Stimulated activated CD4-positive, alpha-beta T cell treated with anti-CD3 and anti-CD28 coated beads, Interleukin-4, amount 100 ng/mL, for 48 hours (primary cell): Measurements from ENCODE around the gene SRSF7.

Source experiments
- DNase-seq, 2 donors: peaks; one replicate each; pipeline ENCODE4 v3.0.0-alpha.2; 2020; ENCODE audit warnings: low read depth in 2 of 2

The SRSF7 gene

GRCh38 chr2:38701542-38701941, 49.6 kb downstream of the SRSF7 start:
- DNase-seq: no peak

DNA sequence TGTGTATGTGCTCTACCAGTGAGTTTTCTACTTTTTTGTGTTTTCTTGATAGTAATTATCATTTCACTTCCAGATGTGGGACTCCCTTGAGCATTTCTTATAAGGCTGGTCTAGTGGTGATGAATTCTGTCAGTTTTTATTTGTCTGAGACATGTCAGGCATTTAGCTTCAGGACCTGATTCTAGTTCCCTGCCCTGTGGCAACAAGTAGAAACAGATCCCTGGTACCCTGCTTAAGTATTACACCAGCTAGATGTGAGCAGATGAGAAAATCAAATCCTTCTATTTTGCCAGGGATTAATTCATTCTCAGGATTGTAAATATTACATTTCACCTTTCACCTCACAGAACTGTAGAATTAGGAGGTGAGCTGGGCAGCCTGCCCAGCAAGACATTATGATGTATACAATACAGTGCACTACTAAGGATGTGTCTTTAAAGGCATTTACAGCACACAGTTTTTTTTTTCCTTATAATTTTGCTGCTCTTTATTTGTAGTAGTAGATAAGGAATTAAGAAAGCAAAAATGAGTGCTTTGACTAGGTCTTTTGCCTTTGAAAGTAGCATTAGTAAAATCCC, 50.2 kb downstream of the SRSF7 start:
- DNase-seq: no peak

DNA sequence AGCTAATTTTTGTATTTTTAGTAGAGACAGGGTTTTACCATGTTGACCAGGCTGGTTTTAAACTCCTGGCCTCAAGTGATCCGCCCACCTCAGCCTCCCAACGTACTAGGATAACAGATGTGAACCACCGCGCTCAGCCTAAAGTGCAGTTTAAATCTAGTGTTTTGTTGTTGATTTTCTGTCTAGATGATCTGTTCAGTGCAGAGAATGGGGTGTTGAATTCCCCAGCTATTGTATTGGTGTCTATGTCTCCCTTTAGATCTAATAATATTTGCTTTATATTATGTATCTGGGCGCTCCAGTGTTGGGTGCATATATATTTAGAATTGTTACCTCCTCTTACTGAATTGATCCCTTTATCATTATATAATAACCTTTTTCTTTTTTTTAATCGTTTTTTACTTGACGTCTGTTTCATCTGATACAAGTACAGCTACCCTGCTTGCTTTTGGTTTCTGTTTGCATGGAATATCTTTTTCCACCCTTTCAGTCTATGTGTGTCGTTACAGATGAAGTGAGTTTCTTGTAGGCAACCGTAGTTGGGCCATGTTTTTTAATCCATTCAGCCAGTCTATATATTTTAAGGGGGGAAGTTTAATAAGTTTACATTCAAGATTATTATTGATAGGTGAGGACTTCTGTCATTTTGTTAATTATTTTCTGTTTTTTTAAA, 50.9 kb downstream of the SRSF7 start:
- DNase-seq: no peak

GRCh38 chr2:38698467-38699003, 52.6 kb downstream of the SRSF7 start:
- DNase-seq: no peak

DNA sequence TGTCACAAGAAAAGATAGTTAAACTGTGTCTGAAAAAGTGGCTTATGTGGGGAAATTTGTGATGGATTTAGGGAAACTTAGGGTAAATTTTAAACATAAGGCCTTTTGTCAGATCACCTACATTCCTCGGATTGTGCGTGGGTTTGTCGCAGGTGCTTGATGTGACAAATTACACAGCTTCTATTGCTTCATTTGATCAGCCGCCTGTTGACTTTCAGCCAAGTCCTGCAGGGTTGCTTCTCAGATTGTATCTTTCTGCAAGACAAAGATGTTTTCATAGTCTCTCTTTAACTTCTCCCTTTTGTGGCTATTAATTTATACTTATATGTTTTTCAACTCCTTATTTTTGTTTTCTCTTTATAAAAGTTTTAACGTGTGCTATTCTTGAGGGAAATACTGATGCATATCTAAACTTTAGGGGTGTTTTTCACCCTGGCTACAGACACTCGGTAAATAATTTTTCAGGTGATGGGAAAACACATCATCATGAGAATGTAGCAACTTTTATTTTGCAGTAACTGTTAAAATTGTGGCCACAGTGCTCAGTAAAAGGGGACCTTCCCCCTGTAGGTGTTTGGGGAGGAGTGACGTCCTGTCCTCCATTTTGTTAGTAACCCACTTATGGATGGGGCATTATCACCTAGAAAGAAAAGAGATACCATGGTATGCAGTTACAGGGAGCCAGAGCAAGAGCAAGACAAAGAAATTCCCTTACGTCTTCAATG, 53.9 kb downstream of the SRSF7 start:
- DNase-seq: no peak
